Peyer's patch (tissue), 4 donors: Measurements from ENCODE around the gene NEDD4L. TPM values are rescaled to one million over a fixed set of nuclear protein-coding genes. Genes with fewer than 3 reads are reported as not detected.
A peak's percentile ranks its signal among the peaks of the same experiment; 100 is the strongest.

Experiments
- DNase-seq, 3 donors: peaks; one replicate each; pipeline ENCODE4 v3.0.0-alpha.2; 2017 to 2019
- H3K27ac ChIP-seq, 4 donors: fragments of 200-600 bp; sonication (generic); one replicate each; pipeline ENCODE4 v1.5.1; 2016 to 2019
- H3K27me3 ChIP-seq, 2 donors: fragments of 200-600 bp; sonication (generic); one replicate each; pipeline ENCODE4 v1.5.1; 2019
- H3K36me3 ChIP-seq, 3 donors: fragments of 200-600 bp; sonication (generic); one replicate each; pipeline ENCODE4 v1.5.1; 2016 to 2019
- H3K4me1 ChIP-seq, 4 donors: fragments of 200-600 bp; sonication (generic); one replicate each; pipeline ENCODE4 v1.5.1; 2016 to 2019
- H3K4me3 ChIP-seq, 4 donors: fragments of 200-600 bp; sonication (generic); 1 replicate in 3 of 4; 2 replicates in 1 of 4; pipeline ENCODE4 v1.5.1; 2016 to 2019; ENCODE audit warnings: mild to moderate bottlenecking in 1 of 4
- H3K9me3 ChIP-seq, 4 donors: fragments of 200-600 bp; sonication (generic); one replicate each; pipeline ENCODE4 v1.5.1; 2016 to 2019; ENCODE audit warnings: mild to moderate bottlenecking in 1 of 4
- CTCF ChIP-seq, 6 experiments: fragments of 450-650 bp in 4 of 6; fragments of 200-600 bp in 2 of 6; sonication (generic) in 1 of 6; IDR thresholded peaks; one replicate each; pipeline ENCODE4 v1.5.1; 2017 to 2019; ENCODE audit warnings: antibody characterized with exemption in 6 of 6, mild to moderate bottlenecking in 3 of 6, moderate library complexity in 1 of 6
- POLR2A ChIP-seq, 2 donors: fragments of 450-650 bp; IDR thresholded peaks; one replicate each; pipeline ENCODE4 v1.5.1; 2017; ENCODE audit warnings: antibody characterized with exemption in 2 of 2, mild to moderate bottlenecking in 2 of 2, moderate library complexity in 2 of 2
- total RNA-seq, 4 donors: library from RNA; depleted of rRNA; stranded (reverse); fragments of >200 nt; gene quantifications; one replicate each; pipeline ENCODE4 v1.1.0, GENCODE V29; 2016

The NEDD4L gene
- total RNA-seq, 4 donors from 2014 or later, result 213 to 312 (median 277) TPM

- TF ChIP-seq POLR2A (IDR thresholded peaks at IDR 0.05), result no peak
- Histone ChIP-seq H3K4me1 (peaks cover 0 to 52% (median 6%) of the 10 kb centered on the region in 4 donors), H3K27me3 (no peaks in the 10 kb centered on the region), H3K9me3 (no peaks in the 10 kb centered on the region), H3K36me3 (no peaks in the 10 kb centered on the region), H3K27ac (no peak overlapping the region), H3K4me3 (no peak overlapping the region)
- DNase-seq, result no peak
Measured at GRCh38 chr18:58101291-58101794, 57.3 kb downstream of the NEDD4L start.

DNA sequence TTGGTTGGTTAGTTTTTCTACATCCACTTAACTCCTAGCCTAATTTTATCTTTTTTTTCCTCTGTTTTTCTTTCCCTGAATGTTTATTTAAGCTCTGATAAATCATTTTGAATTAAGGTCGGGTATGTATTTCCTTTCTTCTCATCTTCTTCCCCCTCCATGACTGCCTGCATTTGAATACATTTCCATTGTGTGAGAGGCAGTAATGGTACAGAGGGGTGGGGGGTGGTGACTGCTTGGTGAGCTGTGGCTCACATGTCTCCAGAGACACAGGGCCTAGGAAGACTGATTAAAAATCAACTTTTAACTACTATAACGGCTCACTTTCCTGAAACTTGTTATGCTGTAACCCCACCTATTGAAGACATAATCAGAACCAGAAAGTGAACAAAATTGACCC lies 58.0 kb downstream of the NEDD4L start:
- H3K4me3 ChIP-seq, result no peak overlapping the region
- TF ChIP-seq POLR2A (IDR thresholded peaks at IDR 0.05) (no peak), CTCF (IDR thresholded peaks at IDR 0.05) (no peak)
- H3K27me3 ChIP-seq, result no peaks in the 10 kb centered on the region
- H3K36me3 ChIP-seq, result no peaks in the 10 kb centered on the region
- H3K4me1 ChIP-seq, result peaks cover 0 to 48% (median 5%) of the 10 kb centered on the region in 4 donors
- peak overlapping the region in 1 of 4 donors; percentile 29 for H3K27ac ChIP-seq
- no peaks in the 10 kb centered on the region for H3K9me3 ChIP-seq
- no peak for DNase-seq

GRCh38 chr18:58102875-58103274 lies 58.8 kb downstream of the NEDD4L start:
- H3K27ac ChIP-seq, result peak overlapping the region in 2 of 4 donors; percentile 29 to 53

DNA sequence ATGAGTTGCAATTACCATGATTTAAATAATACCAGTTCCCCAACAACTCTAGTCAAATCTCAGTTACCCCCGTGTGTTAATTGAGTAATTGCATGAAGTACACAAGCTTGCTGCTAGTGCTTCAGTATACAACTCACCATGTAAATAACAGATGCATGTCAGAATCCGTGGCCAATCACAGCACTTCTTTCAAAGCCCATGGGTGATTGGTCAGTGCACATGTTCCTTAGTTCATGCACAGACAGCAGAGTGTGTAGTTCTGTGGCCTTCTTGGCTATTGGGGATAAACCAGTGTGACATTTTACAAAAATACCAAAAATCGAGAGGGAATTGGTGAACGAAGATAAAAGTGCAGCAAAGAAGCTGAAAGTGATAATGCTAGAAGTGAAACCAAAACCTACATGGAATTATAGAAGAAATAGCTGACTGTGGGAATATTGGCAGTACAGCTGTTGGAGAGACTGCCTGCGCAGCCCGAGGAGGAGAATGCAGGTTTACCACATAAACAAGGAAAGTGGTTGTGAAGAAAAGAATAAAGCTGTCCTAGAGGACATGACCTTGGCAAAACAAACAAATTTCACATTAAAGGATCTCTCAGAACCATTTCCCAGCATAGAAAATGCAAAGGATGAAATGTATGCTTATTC lies 59.4 kb downstream of the NEDD4L start:
- H3K4me3 ChIP-seq, result peak overlapping the region in 2 of 4 donors; percentile 1 to 23

More at GRCh38 chr18:58102875-58103274, 58.8 kb downstream of the NEDD4L start:
- DNase-seq, result no peak
- TF ChIP-seq POLR2A (IDR thresholded peaks at IDR 0.05), result no peak
- no peak for TF ChIP-seq CTCF (IDR thresholded peaks at IDR 0.05)
- H3K4me3 ChIP-seq, result no peak overlapping the region
- no peaks in the 10 kb centered on the region for H3K9me3 ChIP-seq
- H3K36me3 ChIP-seq, result no peaks in the 10 kb centered on the region
- peaks cover 0 to 44% (median 3%) of the 10 kb centered on the region in 4 donors for H3K4me1 ChIP-seq
- no peaks in the 10 kb centered on the region for H3K27me3 ChIP-seq

GRCh38 chr18:58104096-58104495 lies 60.1 kb downstream of the NEDD4L start:
- Histone ChIP-seq H3K4me3 (peak overlapping the region in 1 of 4 donors; percentile 1), H3K4me1 (peaks cover 0 to 32% (median 0%) of the 10 kb centered on the region in 4 donors), H3K27ac (peak overlapping the region in 3 of 4 donors; percentile 21 to 71 (median 53)), H3K36me3 (no peaks in the 10 kb centered on the region), H3K27me3 (no peaks in the 10 kb centered on the region), H3K9me3 (no peaks in the 10 kb centered on the region)
- TF ChIP-seq POLR2A (IDR thresholded peaks at IDR 0.05) (peak in 1 of 2 donors; percentile 9), CTCF (IDR thresholded peaks at IDR 0.05) (no peak)
- DNase-seq, result peak in 1 of 3 donors; percentile 73

More for the DNA sequence above, 59.4 kb downstream of the NEDD4L start:
- no peaks in the 10 kb centered on the region for H3K9me3 ChIP-seq
- DNase-seq, result no peak
- TF ChIP-seq CTCF (IDR thresholded peaks at IDR 0.05) (peak in 1 of 6 experiments; percentile 4), POLR2A (IDR thresholded peaks at IDR 0.05) (no peak)
- peaks cover 0 to 38% (median 0%) of the 10 kb centered on the region in 4 donors for H3K4me1 ChIP-seq
- no peaks in the 10 kb centered on the region for H3K36me3 ChIP-seq
- peak overlapping the region in 3 of 4 donors; percentile 21 to 71 (median 53) for H3K27ac ChIP-seq
- no peaks in the 10 kb centered on the region for H3K27me3 ChIP-seq

DNA sequence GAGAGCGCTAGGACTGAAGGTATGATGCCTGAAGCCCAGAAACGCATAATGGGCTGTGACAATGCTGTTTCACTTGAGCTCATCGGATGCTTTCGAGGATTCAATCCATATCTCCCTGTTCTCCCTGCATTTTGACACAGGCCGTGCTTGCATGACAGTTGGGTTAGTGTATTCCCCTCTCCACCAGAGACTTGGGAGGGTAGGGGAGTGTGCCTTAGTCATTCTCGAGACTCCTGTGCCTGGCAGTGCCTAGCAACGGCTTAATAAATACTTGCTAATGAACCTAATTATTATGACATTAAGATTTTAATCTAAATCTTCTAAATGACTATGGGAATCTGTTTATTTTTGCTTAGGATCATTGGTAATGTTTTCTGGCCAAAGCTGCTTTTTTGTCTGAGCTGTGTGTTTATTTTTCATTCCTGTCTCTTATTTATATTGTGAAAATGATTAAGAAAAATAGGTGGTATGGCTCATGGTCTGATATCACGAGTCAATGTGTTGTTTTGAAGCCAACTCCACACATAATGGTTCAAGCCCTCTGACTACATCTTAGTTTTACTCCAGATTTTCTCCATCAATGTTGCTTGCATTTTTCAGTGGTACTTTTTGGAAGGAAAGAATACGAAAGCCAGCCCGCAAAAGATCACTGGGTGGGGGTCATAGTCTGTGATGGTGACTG lies 61.3 kb downstream of the NEDD4L start:
- Histone ChIP-seq H3K9me3 (no peaks in the 10 kb centered on the region), H3K4me1 (peaks cover 0 to 24% (median 0%) of the 10 kb centered on the region in 4 donors), H3K27me3 (no peaks in the 10 kb centered on the region), H3K27ac (peak overlapping the region in 2 of 4 donors; percentile 53 to 71), H3K36me3 (no peaks in the 10 kb centered on the region), H3K4me3 (no peak overlapping the region)
- no peak for DNase-seq
- TF ChIP-seq POLR2A (IDR thresholded peaks at IDR 0.05), result no peak
- TF ChIP-seq CTCF (IDR thresholded peaks at IDR 0.05), result no peak
